A172 (cell line): ENCODE results near the gene DNAH6. TPM values are rescaled to one million over a fixed set of nuclear protein-coding genes. Genes with fewer than 3 reads are reported as not detected.

ENCODE experiments used
- DNase-seq: peaks from one replicate; pipeline ENCODE4 v3.0.0-alpha.2; 2015; ENCODE audit warnings: low spot score
- total RNA-seq: library from RNA; depleted of rRNA; stranded (reverse); fragments of >200 nt; shearing (Covaris generic); gene quantifications from 2 replicates; pipeline ENCODE4 v1.2.3, GENCODE V29; 2014

Gene DNAH6
- total RNA-seq, 1 experiment from 2014 or later: 0.02 TPM

DNA sequence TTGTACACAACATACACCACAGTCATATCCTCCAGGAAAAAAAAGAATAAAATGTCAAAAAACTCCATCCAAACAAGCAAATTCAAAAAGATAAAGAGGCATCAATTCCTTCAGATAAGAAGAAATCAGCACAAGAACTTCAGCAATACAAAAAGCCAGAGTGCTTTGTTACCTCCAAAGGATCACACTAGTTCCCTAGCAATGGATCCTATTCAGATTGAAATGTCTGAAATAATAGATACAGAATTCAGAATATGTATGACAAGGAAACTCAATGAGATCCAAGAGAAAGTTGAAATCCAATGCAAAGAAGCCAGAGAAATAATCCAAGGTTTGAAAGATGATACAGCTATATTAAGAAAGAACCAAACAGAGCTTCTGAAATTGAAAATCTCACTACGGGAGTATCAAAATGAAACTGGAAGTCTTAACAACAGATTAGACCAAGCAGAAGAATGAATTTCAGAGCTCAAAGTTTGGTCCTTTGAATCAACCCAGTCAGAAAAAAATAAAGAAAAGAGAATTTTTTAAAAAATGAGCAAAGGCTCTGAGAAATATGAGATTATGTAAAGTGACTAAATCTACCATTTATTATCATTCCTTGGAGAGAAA is 284.0 kb downstream of the DNAH6 start:
- no peak for DNase-seq

DNA sequence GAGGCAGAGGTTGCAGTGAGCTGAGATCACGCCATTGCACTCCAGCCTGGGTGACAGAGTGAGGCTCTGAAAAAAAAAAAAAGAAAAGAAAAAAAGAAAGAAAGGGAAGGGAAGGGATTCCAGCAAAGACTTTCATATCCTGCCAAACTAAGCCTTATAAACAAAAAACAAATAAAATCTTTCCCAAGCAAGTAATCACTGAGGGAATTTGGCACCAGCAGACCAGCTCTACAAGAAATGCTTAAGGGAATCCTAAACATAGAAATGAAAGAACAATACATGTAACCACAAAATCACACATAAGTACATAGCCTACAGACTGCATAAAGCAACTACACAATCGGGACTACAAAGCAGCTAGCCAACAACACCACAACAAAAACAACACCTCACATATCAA is 285.5 kb downstream of the DNAH6 start:
- no peak for DNase-seq

DNA sequence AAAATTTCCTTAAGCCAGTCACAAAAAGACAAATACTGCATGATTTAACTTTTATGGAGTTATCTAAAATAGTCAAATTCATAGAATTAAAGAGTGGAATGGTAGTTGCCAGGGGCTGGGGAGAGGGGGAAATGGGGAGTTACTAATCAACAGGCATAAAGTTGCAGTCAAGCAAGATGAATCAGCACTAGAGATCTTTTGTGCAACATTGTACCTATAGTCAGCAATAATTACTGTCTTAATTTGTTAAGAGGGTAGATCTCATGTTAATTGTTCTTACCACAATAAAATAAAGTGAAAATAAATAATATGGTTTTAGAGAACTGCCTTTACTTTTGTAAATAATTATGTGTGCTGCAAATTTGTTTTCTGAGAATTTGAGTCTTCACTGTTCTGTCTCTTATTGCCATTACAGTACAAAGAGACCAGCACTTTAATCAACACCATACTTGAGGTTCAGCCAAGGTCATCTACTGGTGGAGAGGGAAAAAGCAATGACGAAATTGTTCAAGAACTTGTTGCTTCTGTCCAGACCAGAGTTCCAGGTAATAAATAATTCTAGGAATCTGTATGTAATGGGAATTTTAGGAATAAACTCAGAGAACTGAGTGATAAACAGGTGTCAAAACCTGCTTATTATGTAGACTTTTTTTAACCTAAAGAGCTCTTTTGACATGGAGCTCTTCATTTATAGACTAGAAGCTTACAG is 289.1 kb downstream of the DNAH6 start:
- no peak for DNase-seq

DNA sequence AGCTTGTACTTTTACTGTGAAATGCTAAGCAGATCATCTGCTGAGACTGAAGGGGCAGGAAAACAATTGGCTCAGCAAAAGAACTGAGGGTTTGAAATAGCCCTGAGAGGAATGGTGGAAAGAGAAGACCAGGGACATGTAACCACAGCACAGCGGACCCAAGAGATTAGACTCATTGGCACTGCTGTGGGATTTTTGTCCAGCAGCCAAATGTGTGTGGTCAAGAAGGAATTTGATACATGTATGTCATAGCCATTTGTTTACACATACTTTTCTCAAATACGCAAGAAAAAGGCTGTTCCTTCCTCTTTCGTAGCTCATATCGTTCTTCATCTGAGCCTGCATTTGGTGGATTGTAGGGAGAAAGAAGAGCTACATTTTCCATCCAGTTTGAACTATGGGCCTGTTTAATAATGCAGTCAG is 290.8 kb downstream of the DNAH6 start:
- DNase-seq: peak; percentile 90

DNA sequence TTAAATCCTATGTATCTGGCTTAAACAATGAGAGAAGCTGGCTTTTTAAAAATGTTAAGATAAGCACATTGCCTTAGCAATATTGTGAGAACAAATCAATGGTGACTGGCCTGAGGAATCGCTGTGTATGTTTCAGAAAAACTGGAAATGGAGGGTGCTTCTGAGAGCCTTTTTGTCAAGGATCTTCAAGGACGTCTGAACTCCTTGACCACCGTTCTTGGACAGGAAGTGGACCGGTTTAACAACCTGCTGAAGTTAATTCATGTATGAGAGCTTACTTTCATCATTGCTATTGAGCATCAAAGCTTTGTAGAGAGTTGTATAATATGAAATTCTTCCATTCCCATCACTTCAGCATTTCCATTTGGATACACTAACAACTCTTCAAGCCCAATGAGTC is 292.0 kb downstream of the DNAH6 start:
- no peak for DNase-seq

DNA sequence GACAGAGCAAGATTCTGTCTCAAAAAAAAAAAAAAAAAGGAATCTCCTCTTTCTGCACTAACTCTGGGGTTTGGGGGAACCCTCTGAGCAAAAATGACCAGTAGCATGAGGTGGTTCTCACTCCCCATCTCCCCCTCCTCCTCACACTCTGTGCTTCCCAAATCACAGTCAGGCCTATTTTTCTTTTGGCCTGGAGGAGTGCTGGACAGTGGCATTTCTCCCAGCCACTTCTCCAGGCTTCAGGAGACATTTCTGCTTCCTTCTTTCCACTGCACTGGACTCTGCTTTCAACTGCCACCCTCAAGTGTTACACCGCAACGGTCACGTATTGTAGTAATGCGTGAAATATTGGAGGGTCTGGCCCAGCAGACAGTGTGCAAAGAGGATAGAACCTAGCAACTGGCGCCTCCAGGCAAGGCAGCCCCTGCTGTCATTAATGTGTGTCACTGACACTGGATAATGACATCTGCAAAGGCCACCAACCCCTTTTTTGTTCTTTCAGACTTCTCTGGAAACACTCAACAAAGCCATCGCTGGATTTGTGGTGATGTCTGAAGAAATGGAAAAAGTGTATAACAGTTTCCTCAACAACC is 295.6 kb downstream of the DNAH6 start:
- no peak for DNase-seq

DNA sequence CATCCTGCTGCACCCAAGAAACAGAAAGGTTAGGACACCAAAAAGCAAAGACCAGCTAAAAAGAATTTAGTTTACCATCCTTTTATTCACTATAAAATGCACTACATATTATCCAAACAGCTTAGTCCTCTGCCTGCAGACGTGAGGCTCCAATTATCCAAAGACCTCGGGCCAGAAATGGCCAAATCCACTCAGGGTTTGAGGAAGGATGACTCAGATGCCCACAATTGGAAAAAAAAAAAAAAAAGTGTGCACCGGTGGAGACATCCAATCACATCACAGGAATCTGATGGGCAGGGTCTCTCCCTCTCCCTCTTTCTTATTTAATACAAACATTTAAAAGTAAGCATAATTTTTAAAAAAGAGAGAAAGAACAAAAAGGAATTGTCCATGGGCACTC is 298.8 kb downstream of the DNAH6 start:
- DNase-seq: peak; percentile 21

DNA sequence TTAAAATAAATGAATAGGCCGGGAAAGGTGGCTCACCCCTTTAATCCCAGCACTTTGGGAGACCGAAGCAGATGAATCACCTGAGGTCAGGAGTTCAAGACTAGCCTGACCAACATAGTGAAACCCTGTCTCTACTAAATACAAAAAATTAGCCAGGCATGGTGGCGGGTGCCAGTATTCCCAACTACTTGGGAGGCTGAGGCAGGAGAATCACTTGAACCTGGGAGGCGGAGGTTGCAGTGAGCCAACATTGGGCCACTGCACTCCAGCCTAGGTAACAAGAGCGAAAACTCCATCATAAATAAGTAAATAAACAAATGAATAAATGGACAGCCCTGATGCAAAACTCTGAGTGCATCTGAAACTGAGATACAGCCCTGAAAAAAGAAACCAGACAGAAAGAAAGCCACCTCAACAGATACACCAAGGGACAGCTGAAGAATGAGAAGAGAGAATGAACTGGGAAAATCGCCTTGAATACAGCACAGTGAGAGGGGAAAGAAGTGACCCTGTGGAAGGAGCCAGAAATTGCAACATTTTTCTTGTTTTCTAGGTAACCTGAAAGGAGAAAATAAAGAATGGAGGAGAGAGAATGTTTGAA is 300.2 kb downstream of the DNAH6 start:
- DNase-seq: no peak

DNA sequence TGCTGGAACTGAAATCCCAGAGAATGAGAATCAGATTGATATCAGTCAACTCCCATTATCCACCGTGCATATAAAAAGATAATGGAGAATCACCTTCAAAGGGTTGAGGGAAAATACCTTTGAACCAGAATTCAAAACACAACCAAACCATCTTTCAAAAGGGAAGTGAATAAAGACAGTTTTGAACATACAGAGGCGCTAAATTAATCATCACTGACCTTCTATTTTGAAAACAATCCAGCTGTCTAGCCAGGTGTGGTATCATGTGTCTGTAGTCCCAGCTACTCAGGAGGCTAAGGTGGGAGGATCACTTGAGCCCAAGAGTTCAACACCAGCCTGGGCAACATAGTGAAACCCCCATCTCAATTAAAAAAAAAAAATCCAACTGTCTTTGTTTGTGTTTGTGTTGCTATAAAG is 300.9 kb downstream of the DNAH6 start:
- DNase-seq: no peak

DNA sequence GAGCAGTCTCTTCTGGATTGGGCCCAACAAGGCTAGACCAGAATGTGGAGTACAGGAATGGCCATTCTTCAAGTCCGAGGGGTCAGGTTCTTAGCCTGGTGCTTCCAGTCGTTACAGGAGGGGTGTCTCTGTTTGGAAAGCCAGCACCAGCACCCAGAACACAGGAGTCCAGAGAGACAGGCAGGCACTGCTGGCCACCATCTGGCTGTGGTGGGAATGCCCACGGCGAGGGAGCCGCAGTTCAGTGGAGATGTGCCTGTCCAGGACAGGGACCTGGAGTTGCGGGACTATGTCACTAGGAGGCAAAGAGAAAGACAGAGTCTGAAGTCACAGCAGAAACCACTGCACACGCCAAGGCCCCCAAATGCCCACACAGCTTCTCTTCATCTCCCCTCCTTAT is 305.5 kb downstream of the DNAH6 start:
- DNase-seq: no peak

DNA sequence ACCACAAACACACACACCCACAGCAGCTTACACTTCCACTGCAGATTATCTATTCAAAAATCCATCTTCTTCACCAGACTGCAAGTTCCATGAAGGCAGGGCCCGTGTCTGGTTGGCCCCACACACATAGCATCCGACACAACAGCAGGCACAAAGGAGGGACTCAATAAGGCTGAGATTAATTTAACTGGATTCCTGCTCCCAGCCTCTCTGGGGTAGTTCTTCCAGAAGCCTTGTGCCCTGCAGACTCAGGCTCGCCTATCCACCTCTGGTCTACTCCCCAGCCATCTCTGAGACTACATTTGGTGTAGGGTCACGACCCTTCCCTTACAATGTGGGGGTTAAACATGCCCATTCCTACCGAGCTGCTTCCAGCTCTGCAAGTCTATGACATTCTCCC is 306.9 kb downstream of the DNAH6 start:
- DNase-seq: no peak

DNA sequence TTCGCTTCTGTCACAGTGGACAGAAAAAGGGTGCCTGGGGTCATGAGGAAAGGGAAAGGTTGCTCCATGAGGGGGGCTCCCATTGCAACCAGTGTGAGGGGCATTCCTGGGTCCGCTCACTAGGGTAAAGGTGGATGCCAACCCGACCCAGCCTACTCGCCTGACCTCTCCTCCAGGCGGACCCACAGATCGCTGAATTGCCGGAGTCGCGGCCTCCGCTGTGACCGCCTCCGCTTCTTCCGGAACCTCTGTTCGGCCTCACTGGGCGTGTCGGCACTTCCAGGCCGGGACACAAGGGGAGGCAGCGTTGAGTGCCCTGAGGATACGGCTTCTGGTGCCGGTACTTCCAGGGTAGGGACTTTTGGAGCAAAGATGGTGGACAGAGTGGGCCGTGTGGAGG is 307.5 kb downstream of the DNAH6 start:
- DNase-seq: no peak

DNA sequence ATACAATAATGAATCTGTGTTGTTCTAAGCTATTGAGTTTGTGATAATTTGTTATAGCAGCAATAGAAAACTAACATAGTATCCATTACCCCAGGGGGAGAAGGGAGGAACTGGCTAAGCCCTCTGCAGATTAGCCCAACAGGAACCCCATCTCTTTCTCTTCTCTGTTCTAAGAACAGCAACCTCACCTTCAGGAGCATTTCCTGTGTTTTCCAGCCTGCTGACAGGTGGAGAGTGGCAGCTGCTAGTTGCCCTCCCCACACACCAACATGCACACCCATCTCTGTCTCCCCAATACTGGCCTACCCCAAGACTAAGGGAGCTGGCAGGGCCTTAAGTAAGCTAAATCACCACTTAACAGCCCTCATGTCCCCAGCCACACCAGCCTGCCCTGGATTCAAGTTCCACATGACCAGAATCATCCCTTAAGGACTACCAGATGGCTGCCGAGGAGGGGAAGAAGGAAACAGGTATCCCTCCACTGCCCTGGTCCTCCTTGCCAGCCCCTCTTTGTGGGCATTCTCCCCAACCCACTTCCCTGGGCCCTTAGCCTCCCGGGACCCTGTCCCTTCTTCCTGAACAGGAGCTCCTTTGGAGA is 311.8 kb downstream of the DNAH6 start:
- no peak for DNase-seq

DNA sequence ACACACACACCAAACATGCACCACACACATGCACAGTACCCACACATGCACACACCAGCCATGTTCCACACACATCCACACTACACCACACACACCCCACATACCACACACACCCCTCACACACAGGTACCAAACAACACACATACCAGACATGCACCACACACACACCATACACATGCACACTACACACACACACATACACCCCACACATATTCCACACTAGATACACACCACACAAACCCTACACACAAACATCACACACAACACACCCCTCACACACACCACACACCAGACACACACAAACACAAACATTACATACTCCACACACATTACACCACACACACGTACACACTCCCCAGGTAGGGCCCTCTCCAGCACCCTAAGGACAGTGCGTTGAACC is 313.4 kb downstream of the DNAH6 start:
- DNase-seq: no peak

DNA sequence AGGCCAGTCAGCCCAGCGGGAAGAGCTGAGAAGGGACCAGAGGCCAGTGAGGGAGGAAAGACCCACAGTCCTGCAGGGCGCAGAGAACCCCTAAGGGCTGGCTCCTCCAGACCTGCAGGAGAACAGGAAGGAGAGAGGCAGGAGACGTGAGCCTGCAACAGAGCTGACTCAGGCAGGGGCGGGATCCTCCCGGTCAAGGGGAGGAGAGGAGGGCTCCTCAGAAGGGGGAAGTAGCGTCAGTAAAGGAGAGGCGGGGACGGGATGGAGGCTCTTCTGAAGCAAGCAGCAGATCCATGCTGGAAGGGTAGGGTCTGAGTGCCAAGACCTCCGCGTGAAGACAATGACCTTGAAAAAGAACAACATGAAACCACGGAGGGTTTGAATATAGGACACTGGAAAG is 313.8 kb downstream of the DNAH6 start:
- DNase-seq: peak; percentile 19

DNA sequence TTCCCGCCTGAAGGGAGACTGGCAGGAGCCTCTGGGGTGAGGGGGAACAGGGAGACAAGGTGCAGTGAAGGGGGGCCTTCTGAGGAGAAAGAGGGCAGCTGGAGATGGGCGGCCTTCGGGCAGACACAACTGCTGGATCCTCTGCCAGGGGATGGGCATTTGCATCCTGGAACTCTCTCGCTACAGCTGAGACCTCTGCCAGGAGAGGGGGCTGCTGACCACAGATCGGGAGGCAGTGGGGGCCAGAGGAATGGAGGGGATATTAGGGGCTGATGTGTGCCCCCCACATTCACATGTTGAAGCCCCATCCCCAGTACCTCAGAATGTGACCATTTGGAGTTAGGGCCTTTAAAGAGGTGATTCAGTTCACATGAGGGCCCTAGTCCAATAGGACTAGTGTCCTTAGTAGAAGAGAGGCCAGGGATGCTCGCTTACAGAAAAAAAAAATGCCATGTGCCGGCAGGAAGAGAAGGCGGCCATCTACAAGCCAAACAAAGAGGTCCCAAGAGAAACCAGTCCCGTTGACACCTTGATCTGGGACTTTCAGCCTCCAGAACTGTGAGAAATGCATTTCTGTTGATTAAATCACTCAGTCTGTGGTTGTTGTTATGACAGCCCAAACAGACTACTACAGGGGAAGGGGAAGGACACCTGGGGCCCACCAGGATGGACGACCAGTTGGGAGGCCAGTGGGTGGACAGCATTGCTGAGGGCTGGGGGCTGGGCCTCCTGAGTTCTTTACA is 314.6 kb downstream of the DNAH6 start:
- no peak for DNase-seq

DNA sequence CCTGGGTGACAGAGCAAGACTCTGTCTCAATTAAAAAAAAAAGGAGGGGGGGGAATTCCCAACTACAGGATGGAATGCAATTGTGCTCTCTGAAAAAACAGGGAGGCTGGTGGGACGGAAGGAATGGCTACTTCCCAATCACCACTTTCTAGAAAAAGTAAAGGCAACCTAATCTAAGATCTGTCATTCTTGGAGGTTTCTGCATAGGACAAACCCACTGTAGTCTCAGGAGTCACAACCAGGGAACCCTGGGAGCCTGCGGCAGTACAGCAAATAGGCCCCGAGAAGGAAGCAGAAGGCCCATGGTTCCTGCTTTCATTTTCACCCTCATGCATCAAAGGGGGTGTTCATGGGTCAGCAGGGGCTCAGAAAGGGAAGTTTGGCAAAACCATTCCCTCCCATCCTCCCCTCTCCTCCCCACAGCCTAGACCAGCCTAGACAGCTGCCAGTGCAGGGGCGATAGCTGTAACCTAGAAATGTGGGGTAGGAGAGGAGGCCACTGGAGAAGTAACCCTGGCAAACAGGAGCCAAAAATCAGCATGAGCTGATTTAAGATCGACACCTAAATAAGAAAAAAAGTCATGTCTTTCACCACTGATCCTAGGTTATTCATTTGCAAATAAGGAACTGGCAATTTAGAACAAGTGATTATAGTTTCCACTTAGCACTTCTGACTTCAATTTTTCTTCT is 316.6 kb downstream of the DNAH6 start:
- no peak for DNase-seq

DNA sequence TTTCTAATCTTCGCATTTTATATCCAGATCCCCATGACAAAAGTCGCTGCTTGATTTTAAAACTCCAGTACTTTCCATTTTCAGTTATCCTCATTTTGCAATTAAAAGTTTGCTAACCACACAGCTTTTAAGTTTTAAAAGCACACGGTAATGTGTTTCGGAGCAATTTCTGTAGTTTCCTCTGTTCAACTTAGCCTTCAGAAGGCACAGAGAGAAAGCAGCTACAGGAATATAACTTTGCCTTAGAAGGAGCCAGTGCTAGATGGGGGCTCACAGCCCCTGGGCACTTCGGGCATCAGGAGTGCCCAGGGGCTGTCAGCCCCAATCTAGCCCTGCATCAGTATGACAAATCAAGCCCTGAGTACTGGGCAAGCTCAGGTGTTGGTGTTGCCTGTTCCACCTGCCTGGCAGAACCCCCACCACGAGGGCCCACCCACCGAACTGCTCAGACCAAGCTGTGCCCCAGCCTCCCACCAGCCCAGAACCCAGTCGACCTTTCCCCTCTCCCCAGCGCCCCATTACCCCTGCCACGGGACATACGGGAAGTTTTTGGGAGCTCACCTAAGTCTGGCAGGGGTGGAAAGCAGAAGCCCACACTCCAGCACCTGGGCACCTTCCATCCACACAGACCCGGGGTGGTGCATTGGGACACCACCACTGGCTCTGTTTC is 317.3 kb downstream of the DNAH6 start:
- no peak for DNase-seq

DNA sequence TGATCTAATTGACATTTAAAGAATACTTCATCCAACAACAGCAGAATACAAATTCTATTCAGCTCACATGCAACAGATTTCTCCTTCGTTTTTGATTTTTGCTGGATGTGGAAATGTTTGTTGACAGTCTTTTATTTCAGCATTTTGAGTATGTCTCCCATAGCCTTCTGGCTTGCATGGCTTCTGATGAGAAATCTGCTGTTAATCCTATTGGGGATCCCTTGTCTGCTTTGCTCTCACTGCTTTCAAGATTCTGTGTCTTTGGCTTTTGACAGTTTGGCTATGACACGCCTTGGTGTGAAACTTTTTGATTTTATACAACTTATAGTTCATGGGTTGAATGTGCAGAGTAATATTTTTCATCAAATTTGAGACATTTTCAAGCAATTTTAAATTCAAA is 319.9 kb downstream of the DNAH6 start:
- DNase-seq: no peak

DNA sequence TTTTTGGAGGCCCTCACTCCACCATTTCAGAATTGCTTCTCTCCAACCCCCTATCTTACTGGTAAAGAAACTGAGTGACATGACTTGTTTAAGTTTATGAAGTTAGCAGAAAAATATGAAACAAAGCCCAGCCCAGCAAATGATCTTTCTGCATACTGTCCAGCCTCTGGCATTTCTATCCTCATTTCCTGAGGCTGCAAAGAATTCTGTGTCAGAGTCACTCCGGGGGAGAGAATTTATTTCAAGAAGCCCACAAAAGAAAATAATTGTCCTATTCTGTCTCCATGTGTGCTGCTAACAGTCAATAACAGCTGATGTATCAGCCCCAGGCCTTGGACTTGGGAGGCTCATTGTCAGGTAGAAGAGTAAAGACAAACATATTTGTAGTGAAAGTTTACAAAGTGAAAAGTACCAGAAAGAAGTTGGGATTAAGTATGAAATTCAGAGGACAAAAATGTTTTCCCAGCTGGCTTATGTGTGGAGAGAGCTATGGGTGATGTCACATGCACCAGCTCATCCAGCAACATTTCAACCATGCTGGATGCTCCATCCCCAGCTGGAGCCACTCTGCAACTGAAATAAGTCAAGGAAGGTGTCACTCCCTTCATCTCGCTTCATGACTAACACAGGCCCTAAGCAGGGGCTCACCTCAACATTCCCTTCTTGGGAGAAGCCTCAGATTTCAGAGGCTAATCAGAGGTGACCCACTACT is 322.3 kb downstream of the DNAH6 start:
- DNase-seq: no peak
